HG02885 (cell line): ENCODE data around the gene THBS3.
A peak's percentile ranks its signal among the peaks of the same experiment; 100 is the strongest.
"Not testable (repeated sequence)": the region's sequence is repeated elsewhere in the genome, so short reads cannot be mapped to it uniquely, and the experiment has no call there.

ENCODE experiments used
- ATAC-seq: cut with Tn5 transposase; IDR thresholded peaks from one replicate; pipeline ENCODE4 v1.9.1; 2021; ENCODE audit warnings: mild to moderate bottlenecking; ENCODE audit not compliant: unreplicated experiment, poor library complexity

THBS3 gene

GRCh38 chr1:155176544-155177071 lies 31.1 kb downstream of the THBS3 start:
- no peak for ATAC-seq

- no peak for ATAC-seq
Observed at GRCh38 chr1:155175927-155176371, 31.7 kb downstream of the THBS3 start.

DNA sequence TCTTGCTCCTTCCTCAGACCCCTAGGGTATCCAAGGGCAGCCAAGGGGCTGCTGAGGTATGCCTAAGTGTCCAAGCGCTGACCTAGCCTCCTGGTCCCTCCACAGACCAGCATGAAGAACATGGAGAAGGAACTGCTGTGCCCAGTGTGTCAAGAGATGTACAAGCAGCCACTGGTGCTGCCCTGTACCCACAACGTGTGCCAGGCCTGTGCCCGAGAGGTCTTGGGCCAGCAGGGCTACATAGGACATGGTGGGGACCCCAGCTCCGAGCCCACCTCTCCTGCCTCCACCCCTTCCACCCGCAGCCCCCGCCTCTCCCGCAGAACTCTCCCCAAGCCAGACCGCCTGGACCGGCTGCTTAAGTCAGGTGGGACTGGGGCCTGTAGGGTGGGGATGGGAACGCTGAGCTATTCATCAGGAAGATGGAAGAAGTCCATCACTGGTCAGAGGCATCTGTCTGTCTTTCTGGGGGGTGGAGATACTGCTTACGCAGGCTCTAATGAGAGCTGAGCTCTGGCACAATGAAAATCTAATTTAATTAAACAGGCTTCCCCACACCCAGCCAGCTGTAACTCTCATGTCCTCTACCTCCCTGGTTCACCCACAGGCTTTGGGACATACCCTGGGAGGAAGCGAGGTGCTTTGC lies 32.3 kb downstream of the THBS3 start:
- no peak for ATAC-seq

DNA sequence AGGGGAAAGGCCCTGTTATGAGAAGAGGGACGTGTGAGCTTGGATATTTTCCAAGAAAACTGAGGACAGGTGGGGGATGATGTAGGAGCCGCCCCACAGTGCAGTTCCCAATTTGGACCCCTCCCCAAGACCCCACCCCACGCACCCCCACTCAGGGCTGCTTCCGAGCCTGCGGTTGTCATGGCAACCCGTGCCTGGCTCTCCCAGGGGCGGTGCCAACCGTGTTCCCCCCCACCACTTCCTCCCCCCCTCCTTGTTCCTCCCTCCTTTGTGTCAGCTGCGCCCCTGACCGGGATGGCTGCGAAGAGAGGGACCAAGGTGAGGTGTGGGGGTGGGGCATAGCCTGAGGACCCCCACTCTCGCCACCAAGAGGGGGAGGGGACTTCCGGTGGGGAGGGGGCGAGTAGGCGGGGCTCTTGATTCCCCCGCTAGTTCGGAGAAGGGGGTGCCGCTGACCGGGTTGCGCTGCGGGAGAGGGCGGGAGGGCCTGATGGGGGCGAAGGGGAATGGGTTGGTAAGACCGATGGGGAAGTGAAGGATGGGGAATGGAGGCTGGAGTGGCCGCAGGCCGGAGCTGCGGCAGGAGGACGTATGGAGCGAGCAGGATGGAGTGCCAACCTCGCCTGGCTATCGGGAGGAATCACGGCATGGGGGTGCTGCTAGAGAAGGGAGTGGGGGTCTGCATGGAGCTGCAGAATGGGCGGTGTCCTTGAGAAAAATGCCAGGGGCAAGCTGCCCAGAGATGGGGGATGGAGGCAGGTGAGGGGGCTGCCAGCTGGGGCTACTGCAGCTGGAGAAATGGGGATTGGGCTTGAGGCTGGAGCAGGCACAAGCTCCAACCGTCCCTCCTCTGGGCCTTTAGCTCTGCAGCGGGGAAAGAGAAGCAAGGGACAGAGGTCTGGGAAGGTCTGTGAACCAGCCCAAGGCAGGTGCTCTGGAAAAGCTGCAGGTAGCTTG lies 33.1 kb downstream of the THBS3 start:
- no peak for ATAC-seq

DNA sequence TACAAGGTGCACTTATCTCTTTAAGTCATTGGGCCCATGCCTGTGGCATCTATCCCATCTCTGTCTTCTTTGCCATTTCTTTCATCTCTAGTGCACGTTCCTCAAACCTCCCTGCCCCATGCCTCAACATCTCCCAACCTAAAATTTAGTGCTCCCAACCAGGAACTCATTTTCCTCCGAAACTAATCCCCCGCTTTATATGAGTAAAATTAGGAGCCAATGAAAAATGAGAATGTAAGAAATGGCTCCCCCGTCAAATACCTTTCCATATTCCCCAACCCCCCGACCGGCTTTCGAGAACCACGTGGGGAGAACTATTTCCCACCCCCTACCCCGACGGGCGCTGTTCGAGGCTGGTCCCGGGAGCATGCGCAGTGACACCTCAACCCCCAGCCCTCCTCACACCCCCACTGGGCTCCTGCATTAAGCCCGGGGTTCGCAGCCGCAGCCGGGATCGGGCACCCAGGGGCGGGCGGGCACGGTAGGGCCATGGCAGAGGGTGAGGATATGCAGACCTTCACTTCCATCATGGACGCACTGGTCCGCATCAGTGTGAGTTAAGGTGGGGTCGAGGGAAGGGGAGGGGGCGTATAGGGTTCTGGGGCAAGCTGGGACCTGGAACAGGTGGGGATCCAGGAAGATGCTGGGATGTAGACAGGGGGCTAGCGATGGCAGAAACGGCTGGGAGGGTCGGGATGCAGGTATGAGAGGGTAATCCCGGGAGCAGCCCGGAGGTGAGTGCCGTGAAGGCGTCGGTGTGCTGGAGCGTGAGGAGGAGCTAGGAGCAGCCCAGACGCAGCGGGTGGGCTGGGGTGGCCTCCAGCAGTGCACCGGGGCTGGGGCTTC lies 34.0 kb downstream of the THBS3 start, which contains the start of gene TRIM46:
TSS of gene TRIM46 (plus strand) at position 372 of the 846 bp plus-strand sequence. CDS start at position 490, 118 bp downstream.
- no peak for ATAC-seq

GRCh38 chr1:155172732-155173477 lies 34.8 kb downstream of the THBS3 start, which contains the start of gene KRTCAP2:
TSS of gene KRTCAP2 (minus strand) at chr1:155173304. CDS start at chr1:155173224, 80 bp downstream.
- ATAC-seq = peak; percentile 84

DNA sequence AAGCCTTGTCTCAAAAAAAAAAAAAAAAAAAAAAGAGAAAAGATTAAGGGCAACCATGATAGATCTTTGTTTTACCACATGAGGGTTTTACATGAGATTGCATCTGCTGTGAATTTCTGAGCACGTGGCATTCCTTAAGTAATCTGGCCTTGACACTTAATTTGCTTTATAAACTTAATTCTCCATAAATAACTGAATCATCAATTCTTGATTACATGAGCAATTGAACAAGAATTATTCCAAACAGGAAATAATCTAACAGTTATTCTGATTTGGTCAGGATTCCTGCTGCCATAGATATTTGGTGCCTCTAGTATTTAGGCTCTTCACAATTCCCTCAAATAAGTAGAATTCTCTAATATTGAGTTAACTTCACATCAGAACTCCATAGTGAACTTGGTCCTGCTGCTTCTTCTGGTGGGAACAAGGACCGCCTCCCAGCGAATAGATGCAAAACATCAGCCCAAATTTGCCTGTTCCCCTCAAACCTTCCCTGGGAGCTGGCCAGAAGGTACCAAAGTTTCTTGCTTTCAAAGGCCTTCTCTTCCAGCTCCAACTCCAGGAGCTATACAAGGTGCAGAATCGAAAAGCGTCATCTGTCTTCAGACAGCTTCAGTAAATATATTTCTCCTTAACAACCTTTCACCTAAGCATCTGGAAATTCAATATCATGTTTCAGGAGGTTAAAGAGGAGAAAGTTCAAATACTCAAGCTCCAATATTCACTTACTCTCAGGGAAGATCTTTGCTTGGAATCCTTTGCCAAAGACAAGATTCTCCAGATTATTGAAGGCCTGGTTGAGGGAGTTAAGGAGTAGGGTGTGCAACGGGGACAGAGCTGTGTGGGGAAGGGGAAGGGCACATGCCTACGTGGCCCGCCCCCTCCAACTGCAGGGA lies 35.6 kb downstream of the THBS3 start:
- ATAC-seq = peak; percentile 29

DNA sequence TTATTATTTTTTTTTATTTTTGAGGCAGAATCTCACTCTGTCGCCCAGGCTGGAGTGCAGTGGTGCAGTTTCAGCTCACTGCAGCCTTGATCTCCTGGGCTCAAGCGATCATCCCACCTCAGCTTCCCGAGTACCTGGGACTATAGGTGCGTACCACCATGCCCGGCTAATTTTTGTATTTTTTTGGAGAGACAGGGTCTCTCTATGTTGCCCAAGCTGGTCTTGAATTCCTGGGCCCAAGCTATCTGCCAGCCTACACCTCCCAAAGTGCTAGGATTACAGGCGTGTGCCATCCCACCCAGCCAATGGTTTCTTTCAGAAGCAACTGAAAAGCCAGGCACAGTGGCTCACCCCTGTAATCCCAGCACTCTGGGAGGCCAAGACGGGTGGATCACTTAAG lies 36.9 kb downstream of the THBS3 start:
- ATAC-seq = no peak

- no peak for ATAC-seq
Observed at GRCh38 chr1:155170101-155170785, 37.5 kb downstream of the THBS3 start.

DNA sequence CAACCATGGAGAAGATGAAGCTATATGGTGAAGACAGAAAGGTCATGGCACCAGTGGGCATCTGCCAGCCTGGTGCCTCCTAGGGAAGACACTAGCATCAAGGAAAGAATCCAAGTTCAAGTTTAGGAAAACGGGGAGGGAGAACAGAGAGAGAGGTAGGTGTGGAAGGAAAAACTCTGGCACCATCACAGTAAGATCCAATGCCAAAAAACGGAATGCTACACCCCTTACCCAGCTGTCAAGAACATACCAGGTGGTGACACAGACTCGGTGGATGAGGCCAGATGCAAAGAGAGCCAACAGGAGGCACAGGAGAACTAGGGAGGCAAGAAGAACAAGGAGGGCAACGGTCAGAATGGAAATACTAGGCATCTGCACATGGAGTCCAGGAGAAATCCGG lies 38.2 kb downstream of the THBS3 start:
- ATAC-seq = no peak

DNA sequence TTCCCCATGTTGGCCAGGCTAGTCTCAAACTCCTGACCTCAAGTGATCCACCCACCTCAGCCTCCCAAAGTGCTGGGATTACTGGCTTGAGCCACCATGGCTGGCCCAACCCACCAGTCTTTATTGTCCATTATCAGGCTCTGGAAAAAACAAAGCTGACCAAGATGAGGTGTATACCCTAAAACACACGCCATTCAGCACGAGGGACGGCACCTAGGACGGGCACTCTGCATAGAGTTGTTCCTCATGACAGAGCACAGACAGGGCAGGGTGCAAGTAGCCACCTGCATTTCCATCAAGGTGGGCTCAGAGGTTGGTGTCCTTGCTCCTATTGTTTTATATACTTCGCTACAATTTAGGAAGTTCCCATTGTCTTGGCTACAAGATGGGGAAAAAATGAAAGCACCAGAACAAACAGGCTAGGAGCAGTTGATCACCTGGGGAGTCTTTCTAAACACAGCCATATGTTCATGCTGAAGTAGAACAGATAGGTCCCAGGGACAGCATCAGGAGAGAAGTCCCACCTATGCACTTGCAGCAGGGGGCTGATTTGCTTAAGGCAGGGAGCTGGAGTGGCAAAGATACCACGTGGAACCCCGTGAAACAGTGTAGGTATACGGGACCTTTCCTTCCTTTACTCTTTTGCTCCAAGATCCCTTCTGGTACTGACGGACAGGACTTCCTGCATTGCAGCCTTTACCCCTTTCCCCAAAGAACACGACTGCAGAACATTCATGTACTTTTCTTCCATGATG lies 39.1 kb downstream of the THBS3 start:
- no peak for ATAC-seq

- ATAC-seq = not testable (repeated sequence)
Observed at GRCh38 chr1:155168105-155168445, 39.6 kb downstream of the THBS3 start.

- ATAC-seq = peak; percentile 56
Observed at GRCh38 chr1:155167166-155168104, 40.3 kb downstream of the THBS3 start.

DNA sequence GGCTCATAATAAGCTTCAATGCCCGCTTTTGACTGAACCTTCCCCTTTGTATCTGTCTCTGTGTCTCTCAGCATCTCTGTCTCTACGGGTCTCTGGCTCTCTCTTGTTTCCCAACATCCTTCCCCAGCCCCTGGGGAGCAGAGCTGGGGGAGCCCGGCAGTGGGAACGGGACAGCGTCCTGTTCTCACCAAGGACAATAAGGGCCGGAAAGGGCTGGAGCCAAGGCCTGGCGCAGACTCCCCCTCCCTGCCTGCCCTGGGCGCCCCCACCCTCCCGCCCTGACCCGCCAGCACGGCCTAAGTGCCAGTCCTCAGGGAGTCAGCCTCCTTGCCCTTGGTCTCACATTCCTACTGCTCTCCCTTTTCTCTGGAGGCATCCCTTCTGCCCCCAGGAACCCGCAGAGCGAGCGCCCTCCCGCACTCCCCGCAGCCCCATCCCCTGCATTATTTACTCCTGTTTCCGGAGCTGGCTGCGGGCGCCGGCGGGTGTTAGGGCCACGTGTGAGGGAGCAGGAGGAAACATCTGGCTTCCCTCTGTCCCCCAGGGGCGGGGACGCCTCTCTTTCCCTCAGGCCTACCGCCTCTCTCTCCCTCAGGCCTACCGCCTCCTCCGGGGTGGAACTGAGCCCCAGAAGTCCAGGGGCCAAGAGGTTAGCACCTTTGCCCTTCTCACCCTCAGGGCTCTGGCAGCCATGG lies 41.1 kb downstream of the THBS3 start:
- no peak for ATAC-seq

DNA sequence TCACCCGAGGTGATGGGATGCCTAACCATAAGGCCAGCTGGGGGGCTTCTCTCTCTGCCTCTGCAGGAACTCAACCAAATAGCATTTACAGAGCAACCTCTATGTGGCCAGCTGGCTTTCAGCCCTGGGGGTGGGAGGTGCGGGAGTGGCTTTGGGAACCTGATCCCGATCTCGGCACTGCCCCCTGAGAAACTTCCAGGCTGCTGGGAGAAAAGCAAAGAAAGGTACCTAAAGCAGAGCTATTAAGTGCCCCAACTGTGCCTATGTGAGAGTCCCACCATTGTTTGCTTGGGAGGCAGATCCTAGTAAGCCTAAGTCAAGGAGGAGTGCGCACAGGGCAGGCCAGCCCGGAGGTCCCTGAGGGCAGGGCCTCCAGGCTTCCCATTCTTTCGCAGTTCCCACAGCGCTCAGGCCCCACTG lies 41.6 kb downstream of the THBS3 start:
- no peak for ATAC-seq

GRCh38 chr1:155164625-155165024 lies 43.1 kb downstream of the THBS3 start:
- not testable (repeated sequence) for ATAC-seq
